Transverse colon (tissue), 4 donors: ENCODE results near the gene PDIK1L. TPM values are rescaled to one million over a fixed set of nuclear protein-coding genes. Genes with fewer than 3 reads are reported as not detected.

Experiments used
- DNase-seq: peaks from one replicate; pipeline ENCODE4 v3.0.0-alpha.2; 2019
- H3K27ac ChIP-seq, 4 donors: fragments of 200-600 bp; sonication (generic); 2 replicates each; pipeline ENCODE4 v1.5.1; 2016 to 2018; ENCODE audit warnings: inconsistent platforms in 4 of 4
- H3K27me3 ChIP-seq: fragments of 200-600 bp; sonication (generic); 2 replicates; pipeline ENCODE4 v1.5.1; 2017; ENCODE audit warnings: inconsistent platforms
- H3K36me3 ChIP-seq, 4 donors: fragments of 200-600 bp; sonication (generic); 2 replicates each; pipeline ENCODE4 v1.5.1; 2017 to 2019; ENCODE audit warnings: inconsistent platforms in 4 of 4
- H3K4me1 ChIP-seq, 4 donors: fragments of 200-600 bp; sonication (generic); 2 replicates each; pipeline ENCODE4 v1.5.1; 2017 to 2020; ENCODE audit warnings: inconsistent platforms in 4 of 4
- H3K4me3 ChIP-seq, 4 donors: fragments of 200-600 bp; sonication (generic); 1 replicate in 1 of 4; 2 replicates in 3 of 4; pipeline versions ENCODE4 v1.5.1 to v1.6.1; 2017 to 2019; ENCODE audit warnings: inconsistent platforms in 4 of 4
- H3K9me3 ChIP-seq, 2 donors: fragments of 200-600 bp; sonication (generic); 2 replicates each; pipeline ENCODE4 v1.5.1; 2017 to 2019; ENCODE audit warnings: inconsistent platforms in 2 of 2
- CTCF ChIP-seq, 5 experiments: fragments of 200-600 bp in 3 of 5; fragments of 450-650 bp in 2 of 5; sonication (generic) in 3 of 5; IDR thresholded peaks; 1 replicate in 2 of 5; 2 replicates in 3 of 5; pipeline ENCODE4 v1.5.1; 2016 to 2017; ENCODE audit warnings: antibody characterized with exemption in 5 of 5, inconsistent platforms in 3 of 5, mild to moderate bottlenecking in 2 of 5, moderate library complexity in 1 of 5
- EP300 ChIP-seq: sonication (generic); formaldehyde crosslinking; IDR thresholded peaks from one replicate; pipeline ENCODE4 v1.6.1; 2017; ENCODE audit warnings: antibody characterized with exemption, low read depth
- POLR2A ChIP-seq: fragments of 450-650 bp; IDR thresholded peaks from one replicate; pipeline ENCODE4 v1.6.1; 2016; ENCODE audit warnings: antibody characterized with exemption, mild to moderate bottlenecking, moderate library complexity
- POLR2AphosphoS5 ChIP-seq, 3 donors: sonication (generic); formaldehyde crosslinking; IDR thresholded peaks; one replicate each; pipeline ENCODE4 v1.6.1; 2016; ENCODE audit warnings: antibody characterized with exemption in 3 of 3
- WGBS, 2 donors: methylation state at CpG; one replicate each; pipeline ENCODE4 v1.1.5; 2018; ENCODE audit warnings: low coverage in 1 of 2; 5-methylcytosine and 5-hydroxymethylcytosine counted together
- in situ Hi-C, 4 donors: fragments of 200-750 bp; cut with MboI; loops; one replicate each; pipeline versions ENCODE4 v1.15.0 to v1.15.1; 2017; ENCODE audit warnings: low sequenced_read_pairs in 3 of 4, low pct_ligation_motif_present in 1 of 4, low pct_unique_long_range_greater_than_20kb in 1 of 4
- intact Hi-C: fragments of 100-400 bp; cut with DNase I; formaldehyde crosslinking; loops from one replicate; pipeline ENCODE4 v1.15.1; 2023; ENCODE audit warnings: low total_unique reads
- total RNA-seq, 4 donors: library from RNA; depleted of rRNA; stranded (reverse); fragments of >200 nt; gene quantifications; one replicate each; pipeline ENCODE4 v1.1.0, GENCODE V29; 2016

Gene PDIK1L
- total RNA-seq, 4 donors from 2014 or later = 4.0 to 15.6 (median 9.8) TPM

- intact Hi-C loops = no loop called here
- WGBS, 2 donors = 26 to 33% methylated on average over 9 to 13 of the region's 13 CpGs
- H3K9me3 ChIP-seq = no peaks in the 10 kb centered on the region
- H3K36me3 ChIP-seq = no peaks in the 10 kb centered on the region
- in situ Hi-C loops = loop anchor here in 1 of 4 donors (25.0 kb wide), 1 partner anchor 90 kb away; the partner anchor contains the start of gene SLC30A2
- no peaks in the 10 kb centered on the region for H3K27me3 ChIP-seq
- peak; percentile 32 to 69 (median 68) for TF ChIP-seq POLR2AphosphoS5 (IDR thresholded peaks at IDR 0.05)
- no peak for TF ChIP-seq EP300
- peak; percentile 61 for TF ChIP-seq POLR2A
- TF ChIP-seq CTCF (IDR thresholded peaks at IDR 0.05) = no peak
- H3K27ac ChIP-seq = peak overlapping the region; percentile 89 to 95 (median 92)
- peak; percentile 44 for DNase-seq
- peak overlapping the region in 3 of 4 donors; percentile 21 to 49 (median 40) for H3K4me3 ChIP-seq
- peaks cover 12 to 67% (median 39%) of the 10 kb centered on the region in 4 donors for H3K4me1 ChIP-seq
Measured at GRCh38 chr1:26127235-26128163, 15.9 kb downstream of the PDIK1L start.

GRCh38 chr1:26129778-26130177 lies 18.2 kb downstream of the PDIK1L start:
- intact Hi-C loops = no loop called here
- WGBS, 2 donors = 93 to 95% methylated on average over 4 of the region's 4 CpGs
- H3K4me1 ChIP-seq = peaks cover 6 to 45% (median 30%) of the 10 kb centered on the region in 4 donors
- no peaks in the 10 kb centered on the region for H3K27me3 ChIP-seq
- TF ChIP-seq EP300 (no peak), POLR2A (no peak), POLR2AphosphoS5 (IDR thresholded peaks at IDR 0.05) (no peak), CTCF (IDR thresholded peaks at IDR 0.05) (no peak)
- in situ Hi-C loops = loop anchor here in 1 of 4 donors (25.0 kb wide), 1 partner anchor 92 kb away; the partner anchor contains the start of gene SLC30A2
- H3K36me3 ChIP-seq = no peaks in the 10 kb centered on the region
- H3K4me3 ChIP-seq = no peak overlapping the region
- no peaks in the 10 kb centered on the region for H3K9me3 ChIP-seq
- DNase-seq = no peak
- no peak overlapping the region for H3K27ac ChIP-seq

- in situ Hi-C loops (loop anchor here in 1 of 4 donors (25.0 kb wide), 1 partner anchor 93 kb away; the partner anchor contains the start of gene SLC30A2), intact Hi-C loops (no loop called here)
- Histone ChIP-seq H3K27me3 (no peaks in the 10 kb centered on the region), H3K9me3 (no peaks in the 10 kb centered on the region), H3K36me3 (no peaks in the 10 kb centered on the region), H3K4me1 (peaks cover 0 to 35% (median 25%) of the 10 kb centered on the region in 4 donors), H3K4me3 (no peak overlapping the region), H3K27ac (no peak overlapping the region)
- TF ChIP-seq POLR2AphosphoS5 (IDR thresholded peaks at IDR 0.05) = no peak
- TF ChIP-seq POLR2A = no peak
- TF ChIP-seq CTCF (IDR thresholded peaks at IDR 0.05) = no peak
- TF ChIP-seq EP300 = no peak
- no peak for DNase-seq
- 63 to 67% methylated on average over 1 of the region's 1 CpG for WGBS, 2 donors
Measured at GRCh38 chr1:26130695-26131094, 19.1 kb downstream of the PDIK1L start.

- peaks cover 0 to 21% (median 12%) of the 10 kb centered on the region in 4 donors for H3K4me1 ChIP-seq
- TF ChIP-seq POLR2AphosphoS5 (IDR thresholded peaks at IDR 0.05) = no peak
- no peak for TF ChIP-seq CTCF (IDR thresholded peaks at IDR 0.05)
- no peak for TF ChIP-seq POLR2A
- TF ChIP-seq EP300 = no peak
- WGBS, 2 donors = 68 to 73% methylated on average over 3 to 5 of the region's 5 CpGs
- no peaks in the 10 kb centered on the region for H3K9me3 ChIP-seq
- in situ Hi-C loops = loop anchor here in 1 of 4 donors (25.0 kb wide), 1 partner anchor 95 kb away; the partner anchor contains the start of gene SLC30A2
- no peaks in the 10 kb centered on the region for H3K36me3 ChIP-seq
- H3K4me3 ChIP-seq = no peak overlapping the region
- H3K27ac ChIP-seq = no peak overlapping the region
- intact Hi-C loops = no loop called here
- DNase-seq = no peak
- H3K27me3 ChIP-seq = no peaks in the 10 kb centered on the region
Measured at GRCh38 chr1:26132128-26132833, 20.7 kb downstream of the PDIK1L start.
